Smooth muscle cell (in vitro differentiated cells): Measurements from ENCODE around the gene DNAJB14. TPM values are rescaled to one million over a fixed set of nuclear protein-coding genes. Genes with fewer than 3 reads are reported as not detected.

Experiments
- DNase-seq: peaks from one replicate; lab custom pipeline; 2025; ENCODE audit not compliant: unreplicated experiment; lab: John Stamatoyannopoulos, UW
- H2AFZ ChIP-seq: fragments of 200-600 bp; sonication (generic); 2 replicates; pipeline ENCODE4 v1.6.0; 2016; ENCODE audit warnings: antibody characterized with exemption, low read depth, mild to moderate bottlenecking
- H3F3A ChIP-seq: fragments of 200-600 bp; sonication (generic); 2 replicates; pipeline ENCODE4 v1.6.0; 2017; ENCODE audit warnings: antibody characterized with exemption, low read depth
- H3K27ac ChIP-seq: fragments of 200-600 bp; sonication (generic); 2 replicates; pipeline ENCODE4 v1.5.1; 2016; ENCODE audit warnings: low read depth, mild to moderate bottlenecking
- H3K27me3 ChIP-seq: fragments of 200-600 bp; sonication (generic); 2 replicates; pipeline ENCODE4 v1.6.1; 2016; ENCODE audit warnings: low read depth, mild to moderate bottlenecking
- H3K36me3 ChIP-seq: fragments of 200-600 bp; sonication (generic); 2 replicates; pipeline ENCODE4 v1.5.1; 2016; ENCODE audit warnings: low read depth
- H3K4me1 ChIP-seq: fragments of 200-600 bp; sonication (generic); 2 replicates; pipeline ENCODE4 v1.5.1; 2016; ENCODE audit warnings: low read depth
- H3K4me2 ChIP-seq: fragments of 200-600 bp; sonication (generic); 2 replicates; pipeline ENCODE4 v1.6.0; 2016; ENCODE audit warnings: mild to moderate bottlenecking
- H3K4me3 ChIP-seq: fragments of 200-600 bp; sonication (generic); 2 replicates; pipeline ENCODE4 v1.5.1; 2016; ENCODE audit warnings: mild to moderate bottlenecking
- H3K79me2 ChIP-seq: fragments of 200-600 bp; sonication (generic); 2 replicates; pipeline ENCODE4 v1.6.0; 2016; ENCODE audit warnings: low read depth, mild to moderate bottlenecking
- H3K9ac ChIP-seq: fragments of 200-600 bp; sonication (generic); 2 replicates; pipeline ENCODE4 v1.6.0; 2016; ENCODE audit warnings: low read depth
- H3K9me3 ChIP-seq: fragments of 200-600 bp; sonication (generic); replicated peaks from 2 replicates; pipeline ENCODE4 v1.5.1; 2016; ENCODE audit warnings: low read depth
- H4K20me1 ChIP-seq: fragments of 200-600 bp; sonication (generic); 2 replicates; pipeline ENCODE4 v1.6.0; 2016; ENCODE audit warnings: low read depth
- CTCF ChIP-seq: fragments of 200-600 bp; sonication (generic); IDR thresholded peaks from 2 replicates; pipeline ENCODE4 v1.5.1; 2017; ENCODE audit warnings: borderline replicate concordance, mild to moderate bottlenecking, antibody characterized with exemption; ENCODE audit not compliant: insufficient read depth, poor library complexity, severe bottlenecking
- WGBS: methylation state at CpG from one replicate; pipeline ENCODE4 v1.1.7; 2016; ENCODE audit warnings: low lambda C conversion rate; 5-methylcytosine and 5-hydroxymethylcytosine counted together
- polyA plus RNA-seq: library from polyadenylated mRNA; unstranded; fragments of >200 nt; fragmentation: Nextera tagmentation; extraction: Ambion mirVana; gene quantifications from 2 replicates; pipeline ENCODE4 v1.2.1, GENCODE V29; 2016
- total RNA-seq: library from RNA; depleted of rRNA; stranded (reverse); fragments of >200 nt; gene quantifications from 2 replicates; pipeline ENCODE4 v1.2.3, GENCODE V29; 2014

DNAJB14 gene
- total and polyA plus RNA-seq, 2 experiments from 2014 or later = 29.8 to 62.7 TPM

GRCh38 chr4:99863804-99864203, 82.6 kb downstream of the DNAJB14 start:
- Histone ChIP-seq H3K27ac (no peak overlapping the region), H3K4me3 (no peak overlapping the region), H3K9me3 (no peaks in the 10 kb centered on the region), H2AFZ (no peak overlapping the region), H3K9ac (no peak overlapping the region), H3K36me3 (no peaks in the 10 kb centered on the region), H3K4me2 (no peak overlapping the region), H3K79me2 (no peaks in the 10 kb centered on the region), H3K4me1 (no peaks in the 10 kb centered on the region), H3K27me3 (no peaks in the 10 kb centered on the region), H4K20me1 (no peaks in the 10 kb centered on the region), H3F3A (no peaks in the 10 kb centered on the region)
- DNase-seq = no peak
- no peak for TF ChIP-seq CTCF
- 45% methylated on average over 3 of the region's 3 CpGs for WGBS

GRCh38 chr4:99861120-99861905, 85.1 kb downstream of the DNAJB14 start:
- H3K9me3 ChIP-seq = no peaks in the 10 kb centered on the region
- no peaks in the 10 kb centered on the region for H3K79me2 ChIP-seq
- H3K36me3 ChIP-seq = no peaks in the 10 kb centered on the region
- no peaks in the 10 kb centered on the region for H3K4me1 ChIP-seq
- no peak for TF ChIP-seq CTCF
- H3K4me3 ChIP-seq = no peak overlapping the region
- H4K20me1 ChIP-seq = no peaks in the 10 kb centered on the region
- no peak overlapping the region for H2AFZ ChIP-seq
- H3K27ac ChIP-seq = no peak overlapping the region
- WGBS = 73% methylated on average over 5 of the region's 5 CpGs
- H3F3A ChIP-seq = no peaks in the 10 kb centered on the region
- no peak overlapping the region for H3K4me2 ChIP-seq
- no peak for DNase-seq
- no peak overlapping the region for H3K9ac ChIP-seq
- H3K27me3 ChIP-seq = no peaks in the 10 kb centered on the region

GRCh38 chr4:99860521-99860920, 85.9 kb downstream of the DNAJB14 start:
- H3K9ac ChIP-seq = no peak overlapping the region
- no peaks in the 10 kb centered on the region for H3K9me3 ChIP-seq
- H2AFZ ChIP-seq = no peak overlapping the region
- H3K36me3 ChIP-seq = no peaks in the 10 kb centered on the region
- H4K20me1 ChIP-seq = no peaks in the 10 kb centered on the region
- H3F3A ChIP-seq = no peaks in the 10 kb centered on the region
- 85% methylated on average over 2 of the region's 2 CpGs for WGBS
- no peak for DNase-seq
- H3K4me2 ChIP-seq = no peak overlapping the region
- H3K27ac ChIP-seq = no peak overlapping the region
- H3K4me3 ChIP-seq = no peak overlapping the region
- no peaks in the 10 kb centered on the region for H3K79me2 ChIP-seq
- TF ChIP-seq CTCF = no peak
- no peaks in the 10 kb centered on the region for H3K4me1 ChIP-seq
- no peaks in the 10 kb centered on the region for H3K27me3 ChIP-seq

GRCh38 chr4:99859618-99860017, 86.8 kb downstream of the DNAJB14 start:
- H3K4me1 ChIP-seq = no peaks in the 10 kb centered on the region
- H3K79me2 ChIP-seq = no peaks in the 10 kb centered on the region
- 86% methylated on average over 2 of the region's 2 CpGs for WGBS

More at GRCh38 chr4:99859618-99860017, 86.8 kb downstream of the DNAJB14 start:
- Histone ChIP-seq H3K27ac (no peak overlapping the region), H4K20me1 (no peaks in the 10 kb centered on the region), H3K4me3 (no peak overlapping the region), H3K36me3 (no peaks in the 10 kb centered on the region), H3F3A (no peaks in the 10 kb centered on the region), H3K9me3 (no peaks in the 10 kb centered on the region), H3K27me3 (no peaks in the 10 kb centered on the region), H3K9ac (no peak overlapping the region), H3K4me2 (no peak overlapping the region), H2AFZ (no peak overlapping the region)
- no peak for DNase-seq
- TF ChIP-seq CTCF = no peak
